NCI-H1048 (cell line): ENCODE results near the gene ATP9A.
"Not testable (repeated sequence)": the region's sequence is repeated elsewhere in the genome, so short reads cannot be mapped to it uniquely, and the experiment has no call there.

Experiments
- DNase-seq: peaks from one replicate; lab custom pipeline; 2025; lab: John Stamatoyannopoulos, UW

Gene ATP9A

GRCh38 chr20:51753220-51753619 lies 15.0 kb downstream of the ATP9A start:
- DNase-seq: not testable (repeated sequence)

- no peak for DNase-seq
Observed at GRCh38 chr20:51752343-51752951, 15.7 kb downstream of the ATP9A start.

- no peak for DNase-seq
Observed at GRCh38 chr20:51750770-51751388, 17.3 kb downstream of the ATP9A start.

GRCh38 chr20:51750037-51750769 lies 18.0 kb downstream of the ATP9A start:
- no peak for DNase-seq

GRCh38 chr20:51749674-51750036 lies 18.5 kb downstream of the ATP9A start:
- no peak for DNase-seq

- DNase-seq: no peak
Observed at GRCh38 chr20:51747182-51747911, 20.8 kb downstream of the ATP9A start.

GRCh38 chr20:51745804-51746203 lies 22.4 kb downstream of the ATP9A start:
- no peak for DNase-seq

GRCh38 chr20:51740838-51741237 lies 27.4 kb downstream of the ATP9A start:
- DNase-seq: no peak

GRCh38 chr20:51740308-51740707 lies 27.9 kb downstream of the ATP9A start:
- not testable (repeated sequence) for DNase-seq

GRCh38 chr20:51739722-51740249 lies 28.4 kb downstream of the ATP9A start:
- DNase-seq: no peak

GRCh38 chr20:51738877-51739447 lies 29.2 kb downstream of the ATP9A start:
- no peak for DNase-seq

- not testable (repeated sequence) for DNase-seq
Observed at GRCh38 chr20:51738261-51738660, 29.9 kb downstream of the ATP9A start.

- no peak for DNase-seq
Observed at GRCh38 chr20:51736947-51737346, 31.2 kb downstream of the ATP9A start.

GRCh38 chr20:51735728-51736600 lies 32.2 kb downstream of the ATP9A start:
- DNase-seq: no peak

- DNase-seq: no peak
Observed at GRCh38 chr20:51734876-51735720, 33.1 kb downstream of the ATP9A start.

GRCh38 chr20:51733070-51733469 lies 35.1 kb downstream of the ATP9A start:
- DNase-seq: no peak

- no peak for DNase-seq
Observed at GRCh38 chr20:51732096-51732791, 35.9 kb downstream of the ATP9A start.

GRCh38 chr20:51731731-51732095 lies 36.5 kb downstream of the ATP9A start:
- no peak for DNase-seq

- no peak for DNase-seq
Observed at GRCh38 chr20:51729771-51730170, 38.4 kb downstream of the ATP9A start.

- no peak for DNase-seq
Observed at GRCh38 chr20:51728737-51729136, 39.5 kb downstream of the ATP9A start.
